Liver (tissue), 9 donors: ENCODE results near the gene SGIP1. TPM values are rescaled to one million over a fixed set of nuclear protein-coding genes. Genes with fewer than 3 reads are reported as not detected.

Experiments
- DNase-seq: peaks from one replicate; pipeline ENCODE4 v3.0.0-alpha.2; 2017; ENCODE audit warnings: low spot score
- H3K27ac ChIP-seq, 2 donors: one replicate each; pipeline ENCODE4 v1.7.0; 2013; ENCODE audit warnings: inconsistent platforms in 2 of 2, low read length in 2 of 2, control low read depth in 1 of 2, low read depth in 1 of 2, mild to moderate bottlenecking in 1 of 2
- H3K27me3 ChIP-seq, 4 donors: one replicate each; pipeline versions ENCODE4 v1.6.1 to v1.7.0; 2013; ENCODE audit warnings: low read length in 3 of 4, inconsistent platforms in 1 of 4, mild to moderate bottlenecking in 1 of 4, moderate library complexity in 1 of 4; ENCODE audit not compliant: control insufficient read depth in 4 of 4, insufficient read depth in 4 of 4
- H3K36me3 ChIP-seq, 4 donors: one replicate each; pipeline versions ENCODE4 v1.6.1 to v1.7.0; 2013; ENCODE audit warnings: low read length in 3 of 4, mild to moderate bottlenecking in 3 of 4, low read depth in 1 of 4, moderate library complexity in 1 of 4; ENCODE audit not compliant: control insufficient read depth in 4 of 4, insufficient read depth in 3 of 4
- H3K4me1 ChIP-seq, 4 donors: one replicate each; pipeline versions ENCODE4 v1.6.1 to v1.7.0; 2013; ENCODE audit warnings: low read length in 3 of 4, mild to moderate bottlenecking in 3 of 4, moderate library complexity in 1 of 4; ENCODE audit not compliant: control insufficient read depth in 4 of 4, insufficient read depth in 4 of 4
- H3K4me3 ChIP-seq, 3 donors: one replicate each; pipeline versions ENCODE4 v1.6.1 to v1.7.0; 2013; ENCODE audit warnings: low read length in 3 of 3, control low read depth in 1 of 3, low read depth in 1 of 3, mild to moderate bottlenecking in 1 of 3
- H3K9ac ChIP-seq, 2 donors: one replicate each; pipeline ENCODE4 v1.7.0; 2013; ENCODE audit warnings: low read length in 2 of 2, mild to moderate bottlenecking in 2 of 2, moderate library complexity in 2 of 2, control low read depth in 1 of 2, low read depth in 1 of 2
- H3K9me3 ChIP-seq, 4 donors: one replicate each; pipeline versions ENCODE4 v1.6.1 to v1.7.0; 2013; ENCODE audit warnings: low read length in 3 of 4; ENCODE audit not compliant: control insufficient read depth in 4 of 4
- EGR1 ChIP-seq, 2 donors: IDR thresholded peaks; 2 replicates each; pipeline ENCODE4 v1.6.1; 2016 to 2018; ENCODE audit warnings: antibody characterized with exemption in 2 of 2, low read depth in 2 of 2
- FOXA1 ChIP-seq: IDR thresholded peaks from 2 replicates; pipeline ENCODE4 v1.6.1; 2016; ENCODE audit warnings: antibody characterized with exemption
- FOXA2 ChIP-seq: IDR thresholded peaks from 2 replicates; pipeline ENCODE4 v1.6.1; 2016; ENCODE audit warnings: antibody characterized with exemption
- GABPA ChIP-seq, 2 donors: IDR thresholded peaks in 1 of 2; conservative IDR thresholded peaks in 1 of 2; 2 replicates each; pipeline ENCODE4 v1.6.1; 2016; ENCODE audit warnings: antibody characterized with exemption in 2 of 2, mild to moderate bottlenecking in 1 of 2, moderate library complexity in 1 of 2
- HNF4A ChIP-seq, 2 donors: conservative IDR thresholded peaks; 2 replicates each; pipeline ENCODE4 v1.6.1; 2016; ENCODE audit warnings: antibody characterized with exemption in 2 of 2, mild to moderate bottlenecking in 2 of 2
- HNF4G ChIP-seq: IDR thresholded peaks from 2 replicates; pipeline ENCODE4 v1.6.1; 2016; ENCODE audit warnings: antibody characterized with exemption
- MAX ChIP-seq: IDR thresholded peaks from 2 replicates; pipeline ENCODE4 v1.6.1; 2016; ENCODE audit warnings: antibody characterized with exemption
- NR2F2 ChIP-seq: IDR thresholded peaks from 2 replicates; pipeline ENCODE4 v1.6.1; 2016; ENCODE audit warnings: antibody characterized with exemption
- RAD21 ChIP-seq, 2 donors: IDR thresholded peaks; 2 replicates each; pipeline ENCODE4 v1.6.1; 2016; ENCODE audit warnings: antibody characterized with exemption in 2 of 2, mild to moderate bottlenecking in 2 of 2
- REST ChIP-seq: IDR thresholded peaks from 2 replicates; pipeline ENCODE4 v1.6.1; 2016; ENCODE audit warnings: antibody characterized with exemption, mild to moderate bottlenecking
- RXRA ChIP-seq, 2 donors: IDR thresholded peaks; 2 replicates each; pipeline ENCODE4 v1.6.1; 2017 to 2018; ENCODE audit warnings: antibody characterized with exemption in 2 of 2, mild to moderate bottlenecking in 1 of 2
- SP1 ChIP-seq: IDR thresholded peaks from 2 replicates; pipeline ENCODE4 v1.6.1; 2018; ENCODE audit warnings: antibody characterized with exemption, mild to moderate bottlenecking
- TAF1 ChIP-seq: conservative IDR thresholded peaks from 2 replicates; pipeline ENCODE4 v1.6.1; 2016; ENCODE audit warnings: antibody characterized with exemption, mild to moderate bottlenecking
- YY1 ChIP-seq: IDR thresholded peaks from 2 replicates; pipeline ENCODE4 v1.6.1; 2016; ENCODE audit warnings: antibody characterized with exemption, mild to moderate bottlenecking
- ZBTB33 ChIP-seq: IDR thresholded peaks from 2 replicates; pipeline ENCODE4 v1.6.1; 2016; ENCODE audit warnings: antibody characterized with exemption
- WGBS: extraction: QIAGEN DNeasy Blood & Tissue Kit; methylation state at CpG from one replicate; pipeline ENCODE4 v1.1.7; 2013; 5-methylcytosine and 5-hydroxymethylcytosine counted together
- polyA plus RNA-seq, 2 donors: library from polyadenylated mRNA; stranded (reverse) in 1 of 2; unstranded in 1 of 2; fragments of 200-250 nt in 1 of 2; fragments of >200 nt in 1 of 2; fragmentation: Nextera tagmentation in 1 of 2; extraction: Ambion mirVana in 1 of 2; gene quantifications; one replicate each; pipeline versions ENCODE4 v1.2.1 to v1.2.3, GENCODE V29; 2013 to 2015
- total RNA-seq, 2 donors: library from RNA; depleted of rRNA; stranded (reverse); fragments of >200 nt; gene quantifications; one replicate each; pipeline ENCODE4 v1.2.3, GENCODE V29; 2014
- TF ChIP-seq, protein P1 (sequence below): fragments of 150-350 bp; IDR thresholded peaks from 2 replicates; pipeline ENCODE4 v1.5.1; 2017; ENCODE audit warnings: improper control_type of control experiment, low read depth, low read length; ENCODE audit not compliant: missing input control
- TF ChIP-seq, protein P2 (sequence below): IDR thresholded peaks from 2 replicates; pipeline ENCODE4 v1.6.1; 2016; ENCODE audit warnings: antibody characterized with exemption
- donor health status: healthy.
- donor health status: healthy.
- donor health status: healthy.
- donor health status: healthy.
- donor health status: healthy.

The SGIP1 gene
- total and polyA plus RNA-seq, 4 donors: 0.09 to 2.5 (median 0.38) TPM

DNA sequence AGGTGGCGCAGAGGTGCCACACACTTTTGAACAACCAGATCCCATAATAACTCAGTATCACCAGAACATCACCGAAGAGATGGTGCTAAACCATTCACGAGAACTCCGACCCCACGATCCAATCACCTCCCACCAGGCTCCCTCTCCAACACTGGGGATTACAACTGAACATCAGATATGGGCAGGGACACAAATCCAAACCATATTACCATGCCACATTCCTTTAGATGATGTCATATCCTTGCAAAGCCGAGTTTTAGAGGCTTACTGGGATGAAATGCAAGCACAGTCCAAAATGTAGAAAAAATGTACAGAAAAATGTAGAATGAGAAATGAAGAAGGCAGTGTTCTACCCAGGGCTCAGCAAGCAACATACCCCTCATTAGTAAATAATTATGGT is 64.7 kb downstream of the SGIP1 start:
- no peaks in the 10 kb centered on the region for H3K36me3 ChIP-seq
- no peak overlapping the region for H3K27ac ChIP-seq
- no peaks in the 10 kb centered on the region for H3K4me1 ChIP-seq
- no peak for TF ChIP-seq REST
- TF ChIP-seq FOXA2: no peak
- no peak for TF ChIP-seq ZBTB33
- TF ChIP-seq GABPA (IDR thresholded peaks at IDR 0.05 in 1 of 2, conservative IDR thresholded peaks at IDR 0.05 in 1 of 2): no peak
- TF ChIP-seq EGR1 (IDR thresholded peaks at IDR 0.05; ENCODE audit: low read depth in 2 of 2): no peak
- no peak for TF ChIP-seq RXRA (IDR thresholded peaks at IDR 0.05)
- WGBS: 87% methylated on average over 6 of the region's 6 CpGs
- no peak for DNase-seq
- H3K4me3 ChIP-seq: no peak overlapping the region
- H3K27me3 ChIP-seq: peaks cover 0 to 4% (median 0%) of the 10 kb centered on the region in 4 donors
- peaks cover 0 to 9% (median 2%) of the 10 kb centered on the region in 4 donors for H3K9me3 ChIP-seq
- H3K9ac ChIP-seq: no peak overlapping the region

DNA sequence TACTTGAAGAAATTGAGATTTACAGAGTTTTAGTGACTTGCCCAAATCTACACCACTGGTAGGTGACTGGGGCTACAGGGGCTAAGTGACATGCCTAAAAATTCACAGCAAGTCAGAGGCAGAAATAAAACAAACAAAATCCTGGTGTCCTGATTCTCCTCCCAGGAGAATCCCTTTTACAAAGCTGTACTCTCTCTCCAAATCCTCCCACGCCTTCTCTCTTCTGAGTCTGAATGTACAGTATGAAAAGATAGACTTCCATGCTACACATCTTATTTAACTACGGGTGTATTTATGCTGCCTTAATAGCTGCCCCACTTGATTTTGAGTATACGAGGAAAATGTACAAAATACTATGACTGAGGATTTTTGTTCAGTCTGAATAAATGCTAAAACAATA is 65.4 kb downstream of the SGIP1 start:
- Histone ChIP-seq H3K27me3 (peaks cover 0 to 4% (median 0%) of the 10 kb centered on the region in 4 donors), H3K4me3 (no peak overlapping the region), H3K4me1 (no peaks in the 10 kb centered on the region), H3K36me3 (no peaks in the 10 kb centered on the region), H3K9ac (no peak overlapping the region), H3K9me3 (peaks cover 0 to 9% (median 2%) of the 10 kb centered on the region in 4 donors), H3K27ac (no peak overlapping the region)
- WGBS: 91% methylated on average over 3 of the region's 3 CpGs
- TF ChIP-seq YY1 (no peak), FOXA2 (no peak), TAF1 (no peak), MAX (no peak), HNF4G (no peak), GABPA (IDR thresholded peaks at IDR 0.05 in 1 of 2, conservative IDR thresholded peaks at IDR 0.05 in 1 of 2) (no peak), FOXA1 (no peak), ZBTB33 (no peak), EGR1 (IDR thresholded peaks at IDR 0.05; ENCODE audit: low read depth in 2 of 2) (no peak), RXRA (IDR thresholded peaks at IDR 0.05) (no peak), SP1 (no peak), NR2F2 (no peak), REST (no peak), RAD21 (IDR thresholded peaks at IDR 0.05) (no peak), HNF4A (conservative IDR thresholded peaks at IDR 0.05) (no peak)
- TF ChIP-seq, protein P1, sequence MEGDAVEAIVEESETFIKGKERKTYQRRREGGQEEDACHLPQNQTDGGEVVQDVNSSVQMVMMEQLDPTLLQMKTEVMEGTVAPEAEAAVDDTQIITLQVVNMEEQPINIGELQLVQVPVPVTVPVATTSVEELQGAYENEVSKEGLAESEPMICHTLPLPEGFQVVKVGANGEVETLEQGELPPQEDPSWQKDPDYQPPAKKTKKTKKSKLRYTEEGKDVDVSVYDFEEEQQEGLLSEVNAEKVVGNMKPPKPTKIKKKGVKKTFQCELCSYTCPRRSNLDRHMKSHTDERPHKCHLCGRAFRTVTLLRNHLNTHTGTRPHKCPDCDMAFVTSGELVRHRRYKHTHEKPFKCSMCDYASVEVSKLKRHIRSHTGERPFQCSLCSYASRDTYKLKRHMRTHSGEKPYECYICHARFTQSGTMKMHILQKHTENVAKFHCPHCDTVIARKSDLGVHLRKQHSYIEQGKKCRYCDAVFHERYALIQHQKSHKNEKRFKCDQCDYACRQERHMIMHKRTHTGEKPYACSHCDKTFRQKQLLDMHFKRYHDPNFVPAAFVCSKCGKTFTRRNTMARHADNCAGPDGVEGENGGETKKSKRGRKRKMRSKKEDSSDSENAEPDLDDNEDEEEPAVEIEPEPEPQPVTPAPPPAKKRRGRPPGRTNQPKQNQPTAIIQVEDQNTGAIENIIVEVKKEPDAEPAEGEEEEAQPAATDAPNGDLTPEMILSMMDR: no peak
- TF ChIP-seq, protein P2, sequence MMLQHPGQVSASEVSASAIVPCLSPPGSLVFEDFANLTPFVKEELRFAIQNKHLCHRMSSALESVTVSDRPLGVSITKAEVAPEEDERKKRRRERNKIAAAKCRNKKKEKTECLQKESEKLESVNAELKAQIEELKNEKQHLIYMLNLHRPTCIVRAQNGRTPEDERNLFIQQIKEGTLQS: no peak
- no peak for DNase-seq
